PC-3 (cell line): ENCODE measurements around the gene GPX4. TPM values are rescaled to one million over a fixed set of nuclear protein-coding genes. Genes with fewer than 3 reads are reported as not detected.

Source experiments
- ATAC-seq: fragments of 200-7000 bp; cut with Tn5 transposase; 2 replicates; pipeline ENCODE4 v1.9.1; 2020; ENCODE audit warnings: mild to moderate bottlenecking, moderate library complexity
- BruUV-seq: library from RNA; stranded (reverse); fragments of 400-500 nt; replicated peaks from 2 replicates; lab custom pipeline; 2021; lab: Mats Ljungman, UMichigan
- CTCF ChIA-PET: fragments of 300-600 bp; sonication (Branson Sonifier 250); formaldehyde crosslinking; loops from one replicate; lab custom pipeline; 2022; ENCODE audit warnings: antibody characterized with exemption; lab: Charles Lee
- POLR2A ChIA-PET: fragments of 300-600 bp; sonication (Branson Sonifier 250); formaldehyde crosslinking; loops from one replicate; lab custom pipeline; 2022; ENCODE audit warnings: antibody characterized with exemption; ENCODE audit not compliant: unreplicated experiment; lab: Charles Lee
- DNase-seq: peaks from one replicate; pipeline ENCODE4 v3.0.0-alpha.2; 2015
- H2AFZ ChIP-seq: fragments of 300-600 bp; sonication (generic); 2 replicates; pipeline ENCODE4 v1.6.0; 2016; ENCODE audit warnings: antibody characterized with exemption, low read length
- H3F3A ChIP-seq: fragments of 300-600 bp; sonication (generic); one replicate; pipeline ENCODE4 v1.6.0; 2017; ENCODE audit warnings: antibody characterized with exemption, low read length, control low read depth, mild to moderate bottlenecking; ENCODE audit not compliant: unreplicated experiment
- H3K27ac ChIP-seq: fragments of 300-600 bp; sonication (generic); 2 replicates; pipeline ENCODE4 v1.5.1; 2016; ENCODE audit warnings: mild to moderate bottlenecking, low read length
- H3K27me3 ChIP-seq: fragments of 300-600 bp; sonication (generic); 2 replicates; pipeline ENCODE4 v1.6.1; 2016; ENCODE audit warnings: low read length, mixed read lengths
- H3K36me3 ChIP-seq: fragments of 300-600 bp; sonication (generic); 2 replicates; pipeline ENCODE4 v1.6.1; 2016; ENCODE audit warnings: low read depth, mixed run types, low read length, mixed read lengths
- H3K4me1 ChIP-seq: fragments of 300-600 bp; sonication (generic); 2 replicates; pipeline ENCODE4 v1.5.1; 2016; ENCODE audit warnings: low read length; ENCODE audit not compliant: insufficient read depth
- H3K4me2 ChIP-seq: fragments of 300-600 bp; sonication (generic); 2 replicates; pipeline ENCODE4 v1.6.0; 2016; ENCODE audit warnings: low read length
- H3K4me3 ChIP-seq: fragments of 300-600 bp; sonication (generic); 2 replicates; pipeline ENCODE4 v1.5.1; 2016; ENCODE audit warnings: mild to moderate bottlenecking, low read length, mixed read lengths
- H3K79me2 ChIP-seq: fragments of 300-600 bp; sonication (generic); 2 replicates; pipeline ENCODE4 v1.6.1; 2017; ENCODE audit warnings: low read length, mixed read lengths
- H3K9ac ChIP-seq: fragments of 300-600 bp; sonication (generic); 2 replicates; pipeline ENCODE4 v1.6.0; 2016; ENCODE audit warnings: mild to moderate bottlenecking, low read length
- H3K9me2 ChIP-seq: fragments of 300-600 bp; sonication (generic); replicated peaks from 2 replicates; pipeline ENCODE4 v1.6.1; 2016; ENCODE audit warnings: mixed run types, low read length, mixed read lengths
- H3K9me3 ChIP-seq: fragments of 300-600 bp; sonication (generic); 2 replicates; pipeline ENCODE4 v1.6.1; 2016; ENCODE audit warnings: low read length, mixed read lengths
- H4K20me1 ChIP-seq: fragments of 300-600 bp; sonication (generic); 2 replicates; pipeline ENCODE4 v1.6.1; 2016; ENCODE audit warnings: low read length, mixed read lengths
- CTCF ChIP-seq: fragments of 300-600 bp; sonication (generic); conservative IDR thresholded peaks from 2 replicates; pipeline ENCODE4 v1.5.1; 2017; ENCODE audit warnings: antibody characterized with exemption, low read depth, mild to moderate bottlenecking, low read length
- EZH2 ChIP-seq: fragments of 300-600 bp; sonication (generic); IDR thresholded peaks from one replicate; pipeline ENCODE4 v1.6.1; 2017; ENCODE audit warnings: antibody characterized with exemption, mild to moderate bottlenecking, low read length; ENCODE audit not compliant: unreplicated experiment
- EZH2phosphoT487 ChIP-seq: fragments of 300-600 bp; sonication (generic); IDR thresholded peaks from 2 replicates; pipeline ENCODE4 v1.6.1; 2018; ENCODE audit warnings: mild to moderate bottlenecking, antibody characterized with exemption, low read length, borderline replicate concordance
- intact Hi-C: fragments of 100-400 bp; cut with micrococcal nuclease; formaldehyde crosslinking; loops from 2 replicates; pipeline ENCODE4 v1.9.0; 2023
- total RNA-seq: library from RNA; depleted of rRNA; stranded (reverse); fragments of >200 nt; gene quantifications from 2 replicates; pipeline ENCODE4 v1.2.3, GENCODE V29; 2014

Gene GPX4
- total RNA-seq, 1 experiment from 2014 or later: 644 TPM

DNA sequence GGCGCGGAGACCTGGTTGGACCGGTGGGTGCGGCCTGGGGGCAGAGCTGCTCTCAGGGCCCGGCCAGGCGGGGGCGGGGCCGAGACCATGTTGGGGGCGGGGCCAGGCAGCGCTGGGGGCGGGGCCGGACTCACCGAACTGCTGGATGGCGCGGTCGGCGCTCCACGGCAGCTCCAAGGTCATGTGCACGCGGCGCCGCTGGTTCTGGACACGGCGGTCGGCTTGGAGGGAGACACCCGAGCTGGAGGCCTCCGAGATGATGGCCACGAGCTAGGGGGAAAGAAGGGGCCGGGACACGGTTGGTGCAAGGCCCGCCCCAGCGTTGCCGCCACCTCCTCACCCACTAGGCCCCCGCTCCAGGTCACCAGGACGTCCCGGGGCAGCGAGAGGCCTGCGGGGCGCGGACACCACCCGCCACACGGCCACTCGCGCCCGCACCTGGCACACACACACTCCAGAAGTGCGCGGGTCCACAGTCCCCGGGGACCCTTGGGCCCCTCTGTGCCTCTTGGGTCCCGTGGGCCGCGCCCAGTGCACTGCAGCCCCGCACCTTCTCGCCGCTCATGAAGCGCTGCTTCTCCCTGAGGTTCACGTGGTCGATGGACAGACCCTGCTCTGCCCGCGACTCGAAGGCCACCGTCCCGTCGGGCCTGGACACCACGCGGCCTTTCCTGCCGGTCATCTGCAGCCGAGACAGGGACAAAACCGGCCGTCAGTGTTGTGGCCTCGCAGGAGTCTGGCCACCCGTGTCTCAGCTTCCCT, 8.7 kb downstream of the GPX4 start:
- CTCF ChIA-PET: no interaction called here
- no peaks in the 10 kb centered on the region; the same call in 1 of the 2 replicates for H3K36me3 ChIP-seq
- no peaks in the 10 kb centered on the region for H3K9me2 ChIP-seq
- no TSS peak for BruUV-seq
- no peak overlapping the region for H3K9ac ChIP-seq
- TF ChIP-seq EZH2 (no peak), EZH2phosphoT487 (no peak), CTCF (no peak)
- H3K4me1 ChIP-seq: no peaks in the 10 kb centered on the region
- no peak overlapping the region for H2AFZ ChIP-seq
- intact Hi-C loops: loop anchor here (5.0 kb wide), 1 partner anchor 80 kb away; no protein-coding TSS in a partner anchor
- H4K20me1 ChIP-seq: no peaks in the 10 kb centered on the region
- no peaks in the 10 kb centered on the region for H3K79me2 ChIP-seq
- no peak overlapping the region for H3K4me3 ChIP-seq
- ATAC-seq (no peak), DNase-seq (no peak)
- POLR2A ChIA-PET: no interaction called here
- no peaks in the 10 kb centered on the region for H3K9me3 ChIP-seq
- H3K27me3 ChIP-seq: no peaks in the 10 kb centered on the region
- H3K27ac ChIP-seq: no peak overlapping the region
- H3F3A ChIP-seq: no peaks in the 10 kb centered on the region
- no peak overlapping the region for H3K4me2 ChIP-seq

GRCh38 chr19:1113030-1113985, 9.5 kb downstream of the GPX4 start:
- intact Hi-C loops: loop anchor here (5.0 kb wide), 1 partner anchor 79 kb away; no protein-coding TSS in a partner anchor
- POLR2A ChIA-PET: no interaction called here
- H3K36me3 ChIP-seq: no peaks in the 10 kb centered on the region; the same call in 1 of the 2 replicates

More at GRCh38 chr19:1113030-1113985, 9.5 kb downstream of the GPX4 start:
- Histone ChIP-seq H3K79me2 (no peaks in the 10 kb centered on the region), H3K4me1 (no peaks in the 10 kb centered on the region), H2AFZ (no peak overlapping the region), H3K4me2 (no peak overlapping the region), H3K27me3 (no peaks in the 10 kb centered on the region), H4K20me1 (no peaks in the 10 kb centered on the region), H3K27ac (no peak overlapping the region), H3K9ac (no peak overlapping the region), H3K9me3 (no peaks in the 10 kb centered on the region), H3F3A (no peaks in the 10 kb centered on the region), H3K4me3 (no peak overlapping the region), H3K9me2 (no peaks in the 10 kb centered on the region)
- ATAC-seq (peak; percentile 72), DNase-seq (peak; percentile 66)
- BruUV-seq: no TSS peak
- TF ChIP-seq EZH2phosphoT487: no peak
- TF ChIP-seq CTCF: peak; percentile 66
- TF ChIP-seq EZH2: no peak
- CTCF ChIA-PET: interaction anchor here (0.6 kb wide), 1 partner anchor 9 kb away, joined by 5 read pairs; no protein-coding TSS in a partner anchor
